B cell (primary cell): ENCODE results near the gene HOMEZ.

Experiments used
- CTCF ChIP-seq: fragments of 200-600 bp; IDR thresholded peaks from one replicate; pipeline ENCODE4 v1.8.0; 2022; ENCODE audit warnings: antibody characterized with exemption, mild to moderate bottlenecking
- EZH2 ChIP-seq: IDR thresholded peaks from 2 replicates; pipeline ENCODE4 v1.6.1; 2012; ENCODE audit warnings: borderline replicate concordance, low read depth, mild to moderate bottlenecking, moderate library complexity, low read length; ENCODE audit not compliant: insufficient read depth, poor library complexity, severe bottlenecking

- no peak for TF ChIP-seq CTCF
- no peak for TF ChIP-seq EZH2
These were observed 33.9 kb downstream of the HOMEZ start for GRCh38 chr14:23252006-23252405.
